Ovary (tissue), 9 donors: ENCODE data around the gene UNC13D. TPM values are rescaled to one million over a fixed set of nuclear protein-coding genes. Genes with fewer than 3 reads are reported as not detected.

ENCODE experiments used
- DNase-seq, 5 donors: peaks; one replicate each; pipeline ENCODE4 v3.0.0-alpha.2; 2019 to 2020
- H3K27ac ChIP-seq, 2 donors: fragments of 200-600 bp; one replicate each; pipeline versions ENCODE4 v1.5.1 to v1.8.0; 2019 to 2022
- H3K27me3 ChIP-seq: fragments of 200-600 bp; one replicate; pipeline ENCODE4 v1.8.0; 2022
- H3K36me3 ChIP-seq: fragments of 200-600 bp; sonication (generic); one replicate; pipeline ENCODE4 v1.5.1; 2019
- H3K4me1 ChIP-seq: one replicate; pipeline ENCODE4 v1.8.1; 2013; ENCODE audit warnings: mild to moderate bottlenecking, moderate library complexity; ENCODE audit not compliant: insufficient read depth
- H3K4me3 ChIP-seq: fragments of 200-600 bp; sonication (generic); one replicate; pipeline ENCODE4 v1.5.1; 2017
- H3K9me3 ChIP-seq, 2 donors: fragments of 200-600 bp in 1 of 2; sonication (generic) in 1 of 2; one replicate each; pipeline versions ENCODE4 v1.5.1 to v1.8.1; 2013 to 2019; ENCODE audit warnings: mild to moderate bottlenecking in 1 of 2, moderate library complexity in 1 of 2
- EP300 ChIP-seq: sonication (generic); formaldehyde crosslinking; IDR thresholded peaks from one replicate; pipeline ENCODE4 v1.6.1; 2017; ENCODE audit warnings: antibody characterized with exemption
- POLR2A ChIP-seq: fragments of 450-650 bp; IDR thresholded peaks from one replicate; pipeline ENCODE4 v1.6.1; 2017; ENCODE audit warnings: antibody characterized with exemption, mild to moderate bottlenecking, moderate library complexity
- WGBS, 3 donors: extraction: QIAGEN DNeasy Blood & Tissue Kit in 1 of 3; methylation state at CpG; one replicate each; pipeline versions ENCODE4 v1.1.5 to v1.1.7; 2013 to 2017; 5-methylcytosine and 5-hydroxymethylcytosine counted together
- intact Hi-C, 4 donors: fragments of 100-400 bp; cut with DNase I; formaldehyde crosslinking; loops; one replicate each; pipeline versions ENCODE4 v1.11.0 to v1.15.1; 2022 to 2023
- polyA plus RNA-seq, 2 donors: library from polyadenylated mRNA; stranded (reverse); fragments of 200-250 nt in 1 of 2; fragments of 350-450 nt in 1 of 2; fragmentation: Illumina TruSeq in 1 of 2; extraction: RNeasy Lipid Tissue Mini Kit (QIAGEN cat#74804) in 1 of 2; gene quantifications; one replicate each; pipeline ENCODE4 v1.2.3, GENCODE V29; 2013 to 2014
- total RNA-seq, 7 donors: library from RNA; depleted of rRNA in 2 of 7; stranded (reverse); fragments of >200 nt in 2 of 7; fragmentation: NEBNext Ultra II Directional in 3 of 7; extraction: Animal tissue kit (Norgen Biotek cat#: 25700) in 3 of 7; gene quantifications; one replicate each; pipeline versions ENCODE4 v1.1.0 to v1.2.4, GENCODE V29; 2016 to 2023
- TF ChIP-seq, protein P1 (sequence below), 3 donors: fragments of 450-650 bp in 2 of 3; fragments of 200-600 bp in 1 of 3; IDR thresholded peaks; one replicate each; pipeline versions ENCODE4 v1.5.1 to v1.8.0; 2016 to 2022; ENCODE audit warnings: antibody characterized with exemption in 3 of 3, mild to moderate bottlenecking in 1 of 3
- donor health status: DM: no; HTN: no; CAD: no; lungs with moderate emphysema.
- donor health status: DM: no; HTN: no; CAD: no.
- donor health status: Bipolar disorder and iron deficiency.
- donor health status: DM: yes; HTN: yes; CAD: no.
- donor health status: DM: no; HTN: no; CAD: no.
- donor health status: DM: yes; HTN: yes; CAD: no.

The UNC13D gene
- total and polyA plus RNA-seq, 9 donors: 8.9 to 24.9 (median 14.1) TPM

- DNase-seq: peak in 1 of 5 donors; percentile 33
- intact Hi-C loops: no loop called here
- TF ChIP-seq EP300: no peak
- TF ChIP-seq, protein P1, sequence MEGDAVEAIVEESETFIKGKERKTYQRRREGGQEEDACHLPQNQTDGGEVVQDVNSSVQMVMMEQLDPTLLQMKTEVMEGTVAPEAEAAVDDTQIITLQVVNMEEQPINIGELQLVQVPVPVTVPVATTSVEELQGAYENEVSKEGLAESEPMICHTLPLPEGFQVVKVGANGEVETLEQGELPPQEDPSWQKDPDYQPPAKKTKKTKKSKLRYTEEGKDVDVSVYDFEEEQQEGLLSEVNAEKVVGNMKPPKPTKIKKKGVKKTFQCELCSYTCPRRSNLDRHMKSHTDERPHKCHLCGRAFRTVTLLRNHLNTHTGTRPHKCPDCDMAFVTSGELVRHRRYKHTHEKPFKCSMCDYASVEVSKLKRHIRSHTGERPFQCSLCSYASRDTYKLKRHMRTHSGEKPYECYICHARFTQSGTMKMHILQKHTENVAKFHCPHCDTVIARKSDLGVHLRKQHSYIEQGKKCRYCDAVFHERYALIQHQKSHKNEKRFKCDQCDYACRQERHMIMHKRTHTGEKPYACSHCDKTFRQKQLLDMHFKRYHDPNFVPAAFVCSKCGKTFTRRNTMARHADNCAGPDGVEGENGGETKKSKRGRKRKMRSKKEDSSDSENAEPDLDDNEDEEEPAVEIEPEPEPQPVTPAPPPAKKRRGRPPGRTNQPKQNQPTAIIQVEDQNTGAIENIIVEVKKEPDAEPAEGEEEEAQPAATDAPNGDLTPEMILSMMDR (IDR thresholded peaks at IDR 0.05): no peak
- TF ChIP-seq POLR2A: no peak
- Histone ChIP-seq H3K27ac (no peak overlapping the region), H3K27me3 (no peaks in the 10 kb centered on the region), H3K9me3 (no peaks in the 10 kb centered on the region), H3K4me3 (no peak overlapping the region), H3K4me1 (peaks cover 6% of the 10 kb centered on the region), H3K36me3 (no peaks in the 10 kb centered on the region)
- WGBS, 3 donors: 65 to 76% (median 70%) methylated on average over 26 to 34 of the region's 34 CpGs
Measured at GRCh38 chr17:75846692-75847613, 2.7 kb upstream of the UNC13D start.

DNA sequence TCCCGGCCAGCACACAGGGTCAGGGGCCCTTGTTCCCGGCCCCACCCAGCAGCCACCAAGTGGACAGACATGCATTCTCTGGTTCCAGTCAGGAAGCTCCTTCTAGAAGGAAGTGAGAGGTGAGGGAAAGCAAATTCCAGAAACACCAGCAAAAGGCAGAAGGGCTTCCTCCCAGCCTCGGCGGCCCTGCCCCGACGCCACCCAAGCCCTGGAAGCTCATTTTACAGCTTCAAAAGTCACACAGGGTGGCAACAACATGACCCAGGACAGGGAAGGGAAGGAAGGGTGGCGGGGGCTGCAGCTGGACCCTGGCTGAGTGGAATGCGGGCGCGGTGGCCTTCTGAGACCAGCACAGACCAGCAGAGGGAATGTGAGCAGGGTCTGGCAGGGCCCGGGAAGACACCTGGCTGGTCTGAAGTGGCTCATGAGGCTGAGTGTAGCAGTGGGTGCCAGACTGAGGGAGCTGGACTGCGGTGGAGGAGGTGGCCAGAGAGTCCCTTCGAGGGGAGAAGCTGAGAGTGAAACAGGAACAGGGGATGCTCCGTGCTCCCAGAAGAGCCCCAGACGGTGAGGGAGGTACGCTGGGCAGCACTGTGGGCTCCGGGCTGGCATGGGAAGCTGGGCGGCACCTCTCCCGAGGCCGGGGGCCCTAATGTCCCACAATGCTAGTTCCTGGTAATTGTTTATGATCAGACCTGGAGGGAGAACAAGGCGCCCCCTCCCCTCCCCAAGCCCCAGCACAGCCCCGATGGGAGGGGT lies 1.9 kb upstream of the UNC13D start:
- intact Hi-C loops: no loop called here
- Histone ChIP-seq H3K27me3 (no peaks in the 10 kb centered on the region), H3K4me1 (peaks cover 6% of the 10 kb centered on the region), H3K9me3 (no peaks in the 10 kb centered on the region), H3K36me3 (no peaks in the 10 kb centered on the region), H3K27ac (no peak overlapping the region), H3K4me3 (no peak overlapping the region)
- WGBS, 3 donors: 72 to 76% (median 72%) methylated on average over 22 of the region's 22 CpGs
- TF ChIP-seq EP300 (no peak), POLR2A (no peak)
- TF ChIP-seq, protein P1 (IDR thresholded peaks at IDR 0.05): no peak
- DNase-seq: no peak

DNA sequence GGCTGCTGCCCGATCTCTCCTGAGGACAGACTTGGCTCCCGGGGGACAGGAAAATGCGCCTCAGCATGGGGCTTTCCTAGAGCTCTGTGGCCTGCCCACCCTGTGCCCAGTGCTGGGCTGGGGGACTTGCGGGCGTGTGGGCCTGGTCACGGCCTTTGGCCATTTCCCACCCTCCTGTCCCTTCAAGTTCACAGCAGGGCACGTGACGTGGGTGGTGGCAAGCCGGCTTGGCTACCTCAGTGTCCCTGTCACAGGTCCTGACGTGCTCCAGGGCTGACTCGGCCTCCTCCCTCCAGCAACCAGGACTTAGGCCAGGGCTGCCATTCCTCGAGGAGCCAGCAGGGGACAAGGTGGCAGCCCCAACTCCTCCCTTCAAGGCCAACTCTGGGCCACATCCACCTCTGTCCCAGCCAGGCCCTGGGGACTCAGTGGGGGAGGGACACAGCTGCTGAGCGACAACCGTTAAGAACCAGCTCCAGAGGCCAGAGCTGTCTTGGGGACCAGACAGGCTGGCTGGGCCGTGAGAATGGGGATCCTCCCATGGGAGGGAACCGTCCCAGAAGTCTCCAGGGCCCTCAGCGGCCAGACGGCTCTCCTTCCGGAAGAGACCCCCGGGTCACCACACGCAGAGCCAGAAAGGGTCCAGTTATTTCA lies 981 bp upstream of the UNC13D start:
- Histone ChIP-seq H3K4me3 (no peak overlapping the region), H3K4me1 (peaks cover 6% of the 10 kb centered on the region), H3K27me3 (no peaks in the 10 kb centered on the region), H3K36me3 (no peaks in the 10 kb centered on the region), H3K9me3 (no peaks in the 10 kb centered on the region), H3K27ac (peak overlapping the region in 1 of 2 donors; percentile 42)
- DNase-seq: peak in 3 of 5 donors; percentile 59 to 63 (median 61)
- intact Hi-C loops: no loop called here
- TF ChIP-seq, protein P1 (IDR thresholded peaks at IDR 0.05): peak in 2 of 3 donors; percentile 55 to 63
- TF ChIP-seq POLR2A (no peak), EP300 (no peak)
- 50 to 52% (median 50%) methylated on average over 20 to 21 of the region's 21 CpGs for WGBS, 3 donors

- 40 to 46% (median 41%) methylated on average over 11 to 14 of the region's 14 CpGs for WGBS, 3 donors
- TF ChIP-seq EP300: no peak
- TF ChIP-seq, protein P1 (IDR thresholded peaks at IDR 0.05): no peak
- TF ChIP-seq POLR2A: no peak
- intact Hi-C loops: no loop called here
- peaks cover 4% of the 10 kb centered on the region for H3K4me1 ChIP-seq
- no peaks in the 10 kb centered on the region for H3K36me3 ChIP-seq
- DNase-seq: peak in 1 of 5 donors; percentile 37
- no peak overlapping the region for H3K4me3 ChIP-seq
- H3K9me3 ChIP-seq: no peaks in the 10 kb centered on the region
- H3K27me3 ChIP-seq: no peaks in the 10 kb centered on the region
- peak overlapping the region in 1 of 2 donors; percentile 42 for H3K27ac ChIP-seq
Measured at GRCh38 chr17:75844530-75845057, 390 bp upstream of the UNC13D start.
